NCI-H226 (cell line): Measurements from ENCODE around the gene ST3GAL4.

Experiments used
- DNase-seq: peaks from one replicate; pipeline ENCODE4 v3.0.0-alpha.2; 2015

ST3GAL4 gene

DNA sequence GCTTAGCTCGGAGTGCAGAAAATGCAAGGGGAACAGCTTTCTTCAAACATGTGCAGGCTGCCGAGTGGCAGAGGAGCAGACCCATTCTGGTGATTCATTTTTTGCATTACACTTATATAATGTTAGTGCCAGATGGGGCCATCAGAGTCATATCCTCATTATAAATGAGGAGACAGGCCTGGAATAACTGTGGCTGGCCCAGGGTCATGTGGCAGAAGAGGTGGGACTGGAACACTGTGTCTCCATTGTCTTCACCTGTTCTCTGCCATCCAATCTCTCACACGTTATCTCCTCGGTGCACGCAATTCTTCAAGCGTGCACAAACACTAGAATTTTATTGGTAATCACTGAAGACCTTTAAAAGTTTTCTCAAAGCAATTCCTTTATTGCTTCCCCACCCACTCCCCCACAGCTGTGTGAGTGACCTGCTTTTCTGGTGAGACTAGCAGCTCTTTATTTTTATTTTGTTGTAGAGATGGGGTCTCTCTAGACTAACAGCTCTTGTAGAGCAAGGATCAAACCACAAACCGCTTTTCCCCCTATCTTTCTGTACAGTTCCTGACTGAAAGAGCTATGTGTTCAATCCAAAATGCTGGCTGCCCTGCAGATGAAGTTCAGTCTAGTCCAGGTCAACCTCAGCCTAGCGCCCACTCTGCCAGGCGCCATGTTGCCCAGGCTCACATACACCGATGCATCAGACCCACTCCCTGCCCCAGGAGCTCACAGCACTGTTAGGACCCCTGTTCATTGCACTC, 75.3 kb downstream of the ST3GAL4 start:
- DNase-seq = no peak

DNA sequence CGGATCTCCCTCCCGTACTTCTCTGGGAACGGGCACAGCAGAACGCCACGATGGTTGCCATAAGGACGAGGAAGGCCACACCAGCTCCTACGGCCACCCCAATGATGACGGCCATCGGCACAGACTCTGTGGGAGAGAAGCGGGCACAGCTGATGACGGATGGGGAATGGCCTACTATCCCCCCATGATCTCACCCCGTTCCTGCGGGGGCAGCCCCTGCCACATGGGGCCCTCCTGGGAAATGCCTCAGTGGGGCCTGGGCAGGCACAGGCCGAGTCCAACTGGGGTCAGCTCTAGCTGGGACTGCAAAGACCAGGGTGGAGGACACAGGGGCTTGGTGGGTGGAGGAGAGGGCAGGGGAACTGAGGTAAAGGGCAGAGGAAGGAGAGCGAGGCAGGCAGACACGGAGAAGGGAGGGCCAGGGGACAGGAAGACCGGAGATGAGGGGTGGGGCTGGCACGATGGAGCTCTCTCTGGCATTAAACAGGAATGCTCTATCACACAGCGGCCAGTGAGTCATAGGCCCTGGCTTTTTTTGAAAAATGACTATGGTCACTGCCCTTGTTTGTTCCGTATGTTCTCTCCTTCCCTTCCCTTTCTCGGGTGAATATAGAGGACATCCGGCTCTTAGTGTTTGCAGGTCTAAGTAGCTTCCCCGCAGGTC, 76.0 kb downstream of the ST3GAL4 start:
- peak; percentile 70 for DNase-seq

DNA sequence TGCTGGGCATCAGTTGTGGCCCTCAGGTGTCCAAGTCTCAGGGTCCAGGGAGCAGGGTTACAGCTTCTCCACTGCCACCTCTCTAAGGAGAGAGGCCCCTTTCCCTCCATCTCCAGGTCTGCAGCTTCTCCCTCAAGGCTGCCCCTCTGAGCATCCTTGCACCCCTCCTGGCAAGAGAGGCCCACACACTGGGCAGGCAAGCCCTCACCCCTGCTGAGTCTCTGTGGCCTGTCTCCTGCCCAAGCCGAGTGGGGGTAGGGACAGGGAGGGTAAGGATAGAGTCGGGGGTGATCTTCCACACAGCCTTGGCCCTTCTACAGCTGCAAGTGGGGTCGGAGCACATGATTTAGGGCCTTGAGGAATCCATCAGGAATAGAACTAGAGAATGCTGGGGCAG, 76.6 kb downstream of the ST3GAL4 start:
- DNase-seq = no peak

- DNase-seq = no peak
Measured at GRCh38 chr11:126432525-126432924, 77.0 kb downstream of the ST3GAL4 start.

GRCh38 chr11:126433244-126433846, 77.9 kb downstream of the ST3GAL4 start:
- no peak for DNase-seq

DNA sequence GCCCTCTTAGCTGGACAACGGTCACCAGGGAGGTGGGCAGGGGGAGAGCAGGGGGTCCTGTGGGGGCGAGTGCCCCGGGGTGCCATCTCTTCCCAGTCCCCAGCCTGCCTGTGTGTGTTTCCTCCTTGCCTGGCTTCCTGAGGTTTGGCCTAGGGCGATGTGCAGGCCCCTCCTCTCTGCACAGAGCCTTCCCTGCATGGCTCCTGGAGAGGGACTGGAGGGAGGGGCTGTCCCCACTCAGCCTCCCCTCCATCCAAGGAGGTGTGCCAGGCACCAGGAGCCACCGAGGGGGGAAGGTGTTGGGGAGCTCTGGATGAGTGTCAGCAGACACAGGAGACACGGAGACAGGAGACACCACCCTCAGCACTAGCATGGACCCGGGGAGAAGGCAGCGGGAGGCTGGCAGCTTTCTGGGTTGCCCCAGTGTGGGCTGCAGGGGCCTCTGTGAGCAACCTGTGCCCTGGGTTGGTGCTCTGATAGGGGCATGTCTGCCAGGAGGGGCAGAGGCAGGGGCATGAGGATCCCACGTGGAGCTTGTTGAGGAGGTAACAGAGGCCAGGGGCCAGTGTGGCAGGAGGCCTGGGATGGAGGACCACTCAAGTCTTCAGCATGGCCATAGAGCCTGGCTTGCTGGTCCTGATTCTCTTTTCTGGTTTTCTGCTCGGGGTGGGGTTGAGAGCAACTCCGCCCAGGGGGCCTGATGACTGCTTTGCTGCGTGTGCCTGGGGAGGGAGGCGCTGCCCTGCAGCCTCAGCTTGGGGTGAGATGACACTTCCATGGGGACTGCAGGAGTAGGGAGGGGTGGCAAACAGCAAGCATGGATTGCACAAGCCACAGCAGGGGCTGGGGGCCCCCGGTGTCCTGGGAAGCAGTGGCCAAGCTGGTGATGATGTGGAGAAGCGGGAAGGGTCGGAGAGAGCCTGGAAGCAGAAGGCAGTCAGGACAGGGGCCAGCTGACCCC, 78.8 kb downstream of the ST3GAL4 start:
- no peak for DNase-seq

GRCh38 chr11:126434950-126435335, 79.5 kb downstream of the ST3GAL4 start:
- no peak for DNase-seq

DNA sequence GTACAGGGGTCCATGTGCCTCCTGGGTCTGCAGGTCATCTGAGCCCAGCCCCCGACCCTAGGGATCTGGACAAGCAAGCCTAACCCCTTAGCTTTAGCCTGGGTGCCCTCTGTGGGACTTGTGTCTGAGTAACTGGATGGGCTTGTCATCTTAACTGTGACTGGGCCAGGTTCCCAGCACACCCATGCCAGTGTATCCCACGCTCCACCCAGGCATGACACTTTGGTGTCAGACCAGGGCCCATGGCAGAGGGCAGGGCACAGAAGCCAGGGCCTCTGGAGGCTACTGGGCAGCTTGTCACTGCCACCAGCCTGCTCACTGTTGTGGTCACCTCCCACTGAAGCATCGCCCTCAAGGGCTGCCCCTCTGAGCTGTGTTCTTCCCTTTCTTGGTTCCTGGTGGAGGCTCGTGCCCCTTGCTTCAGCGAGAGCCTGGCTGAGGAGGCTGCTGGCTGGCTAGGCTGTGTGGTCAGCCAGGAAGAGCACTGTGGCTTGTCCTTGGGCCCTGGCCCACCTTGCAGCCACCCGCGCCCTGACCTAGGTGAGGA, 80.8 kb downstream of the ST3GAL4 start:
- no peak for DNase-seq

DNA sequence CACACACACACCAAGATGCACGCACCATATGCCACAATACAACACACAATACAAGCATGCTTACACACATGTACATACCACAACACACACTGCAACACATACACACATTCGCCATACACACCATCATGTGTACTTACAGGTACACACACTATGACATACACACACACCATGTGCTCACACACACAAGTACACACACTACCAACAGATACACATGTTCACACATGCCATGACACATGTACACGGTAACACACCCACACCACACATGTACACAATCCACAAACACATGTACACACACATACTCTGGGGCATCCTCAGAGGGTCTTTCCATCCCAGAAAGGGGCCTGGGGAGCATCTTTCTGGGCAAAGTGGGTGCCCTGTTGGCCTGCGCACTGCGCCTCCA, 82.2 kb downstream of the ST3GAL4 start:
- DNase-seq = no peak

DNA sequence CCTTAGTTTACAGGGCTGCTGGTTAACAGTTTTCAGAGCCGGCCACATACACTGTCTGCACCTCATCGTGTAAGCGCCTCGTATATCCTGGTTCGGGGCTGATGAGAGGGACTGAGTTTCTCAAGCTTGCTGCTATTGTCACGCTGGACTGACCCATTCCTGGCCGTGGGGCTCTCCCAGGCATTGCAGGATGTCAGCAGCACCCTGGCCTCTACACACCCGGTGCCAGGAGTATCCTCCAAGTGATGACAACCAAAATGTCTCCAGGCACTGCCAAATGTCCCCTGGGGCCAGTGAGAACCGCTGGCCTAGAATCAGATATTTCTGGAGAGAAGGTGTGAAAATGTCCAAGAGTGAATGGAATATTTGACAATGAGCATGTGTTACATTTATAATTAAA, 82.8 kb downstream of the ST3GAL4 start:
- DNase-seq = no peak

DNA sequence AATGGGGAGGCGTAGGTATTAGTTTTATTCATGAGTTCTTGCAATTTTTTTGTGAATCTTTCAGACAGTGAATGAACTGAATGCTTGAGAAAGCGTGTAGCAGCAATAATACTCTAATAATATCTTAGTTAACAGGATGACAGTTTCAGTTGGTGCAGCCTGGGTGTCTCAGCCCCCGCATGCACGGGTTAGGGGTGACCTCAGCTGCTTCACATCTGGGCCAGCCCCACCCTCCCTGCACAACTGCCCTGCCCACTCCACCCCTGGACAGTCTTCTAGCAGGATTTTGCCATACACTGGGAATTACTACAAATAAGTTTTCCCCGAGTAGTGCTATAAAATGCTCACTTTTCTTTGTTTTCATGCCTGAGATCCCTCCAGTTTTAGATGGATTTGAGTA, 83.2 kb downstream of the ST3GAL4 start:
- no peak for DNase-seq

DNA sequence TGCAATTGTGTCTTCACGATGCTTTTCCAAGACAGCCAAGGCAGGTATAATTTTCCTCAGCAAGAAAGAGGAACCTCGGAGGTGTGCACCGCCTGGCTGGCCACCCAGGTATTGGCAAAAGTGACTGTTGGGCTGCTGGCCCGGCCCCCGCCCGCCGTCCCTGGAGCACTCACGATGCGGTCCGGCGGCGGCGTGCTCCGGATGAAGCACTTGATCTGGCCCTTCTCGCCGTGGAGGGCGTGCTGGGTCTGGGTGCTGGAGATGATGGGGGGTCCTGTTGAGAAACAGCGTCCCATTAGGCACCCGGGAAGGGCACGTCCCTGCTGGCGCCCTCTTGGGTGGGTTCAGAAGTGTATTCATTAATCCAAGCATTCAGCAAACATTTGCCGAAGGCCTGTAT, 84.8 kb downstream of the ST3GAL4 start:
- DNase-seq = no peak

GRCh38 chr11:126440792-126441514, 85.5 kb downstream of the ST3GAL4 start:
- DNase-seq = peak; percentile 64

- DNase-seq = no peak
Measured at GRCh38 chr11:126443120-126443519, 87.6 kb downstream of the ST3GAL4 start.

DNA sequence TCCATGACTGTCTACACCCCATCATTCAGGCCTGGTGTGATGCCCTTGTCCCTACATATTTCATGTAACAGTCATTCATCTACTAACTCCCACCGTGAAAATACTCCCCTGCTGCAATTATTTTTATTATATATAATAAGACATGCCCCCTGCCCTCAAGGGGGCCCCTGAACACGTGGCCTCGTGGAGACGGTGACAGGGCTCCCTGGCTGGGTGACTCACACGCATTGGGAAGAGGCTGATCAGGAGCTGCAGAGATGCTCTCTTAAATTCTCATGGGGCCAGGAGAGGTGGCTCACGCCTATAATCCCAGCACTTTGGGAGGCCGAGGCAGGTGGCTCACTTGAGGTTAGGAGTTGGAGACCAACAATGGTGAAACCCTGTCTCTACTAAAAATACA, 88.6 kb downstream of the ST3GAL4 start:
- DNase-seq = no peak

- DNase-seq = no peak
Measured at GRCh38 chr11:126446581-126446980, 91.1 kb downstream of the ST3GAL4 start.

DNA sequence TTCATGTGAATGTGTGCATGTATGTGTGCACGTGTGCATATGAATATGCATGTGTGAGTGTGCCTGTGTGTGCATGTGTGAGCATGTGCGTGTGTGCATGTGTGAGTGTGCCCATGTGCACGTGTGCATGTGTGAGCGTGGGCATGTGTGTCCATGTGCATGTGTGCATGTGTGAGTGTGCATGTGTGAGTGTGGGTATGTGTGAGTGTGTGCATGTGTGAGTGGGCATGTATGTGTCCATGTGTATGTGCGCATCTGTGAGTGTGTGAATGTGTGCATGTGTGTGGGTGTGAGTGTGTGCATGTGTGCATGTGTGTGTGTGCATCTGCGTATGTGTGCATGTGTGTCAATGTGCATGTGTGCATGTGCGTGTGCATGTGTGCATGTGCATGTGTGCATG, 94.7 kb downstream of the ST3GAL4 start:
- no peak for DNase-seq

GRCh38 chr11:126450806-126451205, 95.3 kb downstream of the ST3GAL4 start:
- no peak for DNase-seq

DNA sequence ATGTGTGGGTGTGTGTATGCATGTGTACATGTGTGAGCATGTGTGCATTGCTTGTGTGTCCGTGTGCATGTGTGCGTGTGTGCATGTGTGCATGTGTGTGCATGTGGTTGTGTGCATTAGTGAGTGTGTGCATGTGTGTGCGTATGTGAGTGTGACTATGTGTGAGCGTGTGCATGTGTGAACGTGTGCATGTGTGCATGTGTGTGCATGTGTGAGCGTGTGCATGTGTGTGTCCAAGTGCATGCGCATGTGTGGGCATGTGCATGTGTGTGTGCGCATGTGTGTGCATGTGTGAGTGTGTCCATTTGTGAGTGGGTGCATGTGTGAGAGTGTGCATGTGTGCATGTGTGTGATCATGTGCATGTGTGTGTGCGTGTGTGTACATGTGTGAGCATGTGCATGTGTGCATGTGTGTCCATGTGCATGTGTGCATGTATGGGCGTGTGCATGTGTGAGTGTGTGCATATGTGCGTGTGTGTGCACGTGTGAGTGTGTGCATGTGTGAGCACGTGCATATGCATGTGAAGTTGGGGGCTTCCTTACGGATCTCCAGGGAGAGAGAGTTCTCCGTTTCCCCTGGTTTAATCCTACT, 95.8 kb downstream of the ST3GAL4 start:
- no peak for DNase-seq

DNA sequence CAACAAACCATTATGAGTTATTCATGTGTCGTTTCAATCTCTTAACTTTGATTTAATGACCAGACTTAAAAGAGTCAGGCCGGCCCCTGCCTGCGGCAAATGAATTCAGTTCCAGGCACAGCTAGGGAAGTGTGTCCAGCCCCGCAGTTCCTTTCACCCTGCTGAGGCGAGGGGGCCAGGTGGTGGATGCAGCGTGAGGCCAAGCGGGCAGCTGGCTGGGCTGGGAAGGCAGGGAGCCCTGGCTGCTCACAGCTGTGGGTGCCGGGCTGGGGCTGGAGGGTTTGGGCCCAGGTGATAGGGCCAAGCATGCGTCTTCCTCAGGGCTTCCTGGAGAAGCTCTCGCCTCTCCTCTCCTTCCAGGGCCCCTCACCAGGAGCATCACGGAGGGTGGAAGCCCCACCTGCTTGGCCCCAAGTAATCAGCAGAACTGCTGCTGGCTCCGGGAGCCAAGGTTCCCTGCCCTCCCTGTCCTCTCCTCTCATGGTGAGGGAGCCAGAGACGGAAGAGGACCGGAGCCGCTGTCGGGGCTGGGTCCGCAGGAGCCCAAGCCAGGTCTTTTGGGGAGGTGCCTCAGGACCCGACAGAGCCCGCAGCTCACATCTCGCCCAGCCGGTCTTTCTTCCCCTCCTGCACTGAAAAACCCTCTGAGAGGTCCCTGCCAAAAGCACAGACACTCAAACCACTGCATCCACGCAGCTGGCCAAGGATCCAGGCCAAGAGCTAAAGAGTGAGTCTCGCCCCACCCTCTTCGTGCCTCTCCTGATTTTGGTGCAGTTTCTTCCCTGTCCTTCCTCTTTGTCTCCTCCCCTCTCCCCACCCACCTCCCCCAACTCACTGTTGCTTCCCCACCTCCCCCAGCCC, 97.0 kb downstream of the ST3GAL4 start:
- DNase-seq = no peak

GRCh38 chr11:126456089-126456488, 100.6 kb downstream of the ST3GAL4 start:
- no peak for DNase-seq
